Upper lobe of left lung (tissue), 6 donors: Measurements from ENCODE around the gene ZFAND5. TPM values are rescaled to one million over a fixed set of nuclear protein-coding genes. Genes with fewer than 3 reads are reported as not detected.

ENCODE experiments used
- ATAC-seq, 2 donors: fragments of 200-7000 bp; cut with Tn5 transposase; one replicate each; pipeline ENCODE4 v1.9.1; 2022; ENCODE audit warnings: mild to moderate bottlenecking in 2 of 2, moderate library complexity in 2 of 2; ENCODE audit not compliant: low FRiP score in 2 of 2
- DNase-seq, 2 donors: peaks; one replicate each; pipeline ENCODE4 v3.0.0-alpha.2; 2019 to 2020
- H3K27ac ChIP-seq, 4 donors: fragments of 200-600 bp; sonication (generic); one replicate each; pipeline ENCODE4 v1.5.1; 2016 to 2019
- H3K27me3 ChIP-seq, 4 donors: fragments of 200-600 bp; sonication (generic); one replicate each; pipeline ENCODE4 v1.5.1; 2017 to 2019
- H3K36me3 ChIP-seq, 4 donors: fragments of 200-600 bp; sonication (generic); one replicate each; pipeline ENCODE4 v1.5.1; 2016 to 2019
- H3K4me1 ChIP-seq, 4 donors: fragments of 200-600 bp; sonication (generic); one replicate each; pipeline ENCODE4 v1.5.1; 2018 to 2019
- H3K4me3 ChIP-seq, 4 donors: fragments of 200-600 bp; sonication (generic); one replicate each; pipeline ENCODE4 v1.5.1; 2017 to 2019; ENCODE audit warnings: mild to moderate bottlenecking in 2 of 4, moderate library complexity in 1 of 4
- H3K9me3 ChIP-seq, 4 donors: fragments of 200-600 bp; sonication (generic); one replicate each; pipeline ENCODE4 v1.5.1; 2018 to 2019
- CTCF ChIP-seq, 6 experiments: fragments of 450-650 bp in 4 of 6; fragments of 200-600 bp in 2 of 6; sonication (generic) in 2 of 6; IDR thresholded peaks; one replicate each; pipeline ENCODE4 v1.5.1; 2016 to 2019; ENCODE audit warnings: antibody characterized with exemption in 6 of 6
- EP300 ChIP-seq, 4 donors: sonication (generic); formaldehyde crosslinking; IDR thresholded peaks; one replicate each; pipeline ENCODE4 v1.5.1; 2017; ENCODE audit warnings: antibody characterized with exemption in 4 of 4, control low read depth in 2 of 4
- POLR2A ChIP-seq, 4 donors: fragments of 450-650 bp; IDR thresholded peaks; one replicate each; pipeline ENCODE4 v1.5.1; 2016 to 2017; ENCODE audit warnings: antibody characterized with exemption in 4 of 4, mild to moderate bottlenecking in 2 of 4
- POLR2AphosphoS5 ChIP-seq, 2 donors: sonication (generic); formaldehyde crosslinking; IDR thresholded peaks; one replicate each; pipeline ENCODE4 v1.5.1; 2017; ENCODE audit warnings: antibody characterized with exemption in 2 of 2
- WGBS, 2 donors: methylation state at CpG; one replicate each; pipeline ENCODE4 v1.1.5; 2017 to 2018; 5-methylcytosine and 5-hydroxymethylcytosine counted together
- total RNA-seq, 6 donors: library from RNA; depleted of rRNA in 4 of 6; stranded (reverse); fragments of >200 nt in 4 of 6; gene quantifications; one replicate each; pipeline versions ENCODE4 v1.1.0 to v1.2.1, GENCODE V29; 2016 to 2021
- donor health status: DM: no; HTN: no; CAD: no; lungs with moderate emphysema.
- donor health status: DM: no; HTN: yes; CAD: no; lungs with severe emphysema.

The ZFAND5 gene
- total RNA-seq, 6 donors from 2014 or later, result 199 to 483 (median 293) TPM

DNA sequence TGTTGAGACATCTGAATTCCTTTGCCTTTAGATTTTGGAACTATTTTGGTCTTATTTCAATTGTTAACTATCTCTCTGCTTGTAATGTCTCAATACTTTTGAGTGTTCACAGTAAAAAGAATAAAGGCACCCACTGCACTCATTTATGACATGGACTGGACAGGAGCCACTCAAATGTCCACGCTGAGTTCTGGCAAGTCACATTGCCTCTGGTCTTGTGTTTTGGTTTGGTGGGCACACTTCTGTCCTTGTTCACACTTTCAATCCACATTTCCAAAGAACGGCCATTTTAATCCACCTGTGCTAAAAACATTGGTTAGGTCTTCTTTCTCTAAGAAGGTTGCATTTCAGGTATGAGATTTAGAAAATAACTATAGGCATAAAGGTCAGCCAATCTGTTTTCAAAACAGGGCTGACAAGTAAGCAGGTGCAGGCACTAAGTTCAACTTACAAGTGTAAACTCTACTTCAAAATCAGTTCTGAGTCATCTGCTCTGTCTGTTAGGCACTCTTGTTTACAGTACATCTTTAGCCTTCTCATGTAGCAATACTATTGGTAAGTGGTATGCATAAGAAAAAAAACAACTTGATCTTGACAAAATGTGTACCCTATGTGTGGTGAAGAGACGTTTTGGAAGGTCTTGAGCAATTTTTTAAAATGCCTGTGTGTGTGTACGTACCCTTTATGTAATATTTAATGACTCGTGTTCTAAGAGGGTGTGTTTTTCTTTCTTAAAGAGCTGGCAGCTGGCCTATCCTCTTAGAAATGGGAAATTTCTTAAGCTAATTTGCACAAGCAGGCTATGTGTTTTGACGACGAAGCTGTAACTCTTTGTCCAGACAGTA, 31.5 kb upstream of the ZFAND5 start:
- ATAC-seq (peak; percentile 77 to 80), DNase-seq (peak in 1 of 2 donors; percentile 28)
- no peaks in the 10 kb centered on the region for H3K9me3 ChIP-seq

GRCh38 chr9:72394066-72394465, 29.1 kb upstream of the ZFAND5 start:
- no peaks in the 10 kb centered on the region for H3K36me3 ChIP-seq
- peaks cover 7 to 20% (median 12%) of the 10 kb centered on the region in 4 donors for H3K4me1 ChIP-seq

More for the DNA sequence above, 31.5 kb upstream of the ZFAND5 start:
- Histone ChIP-seq H3K4me3 (no peak overlapping the region), H3K27me3 (no peaks in the 10 kb centered on the region), H3K4me1 (peaks cover 7 to 20% (median 12%) of the 10 kb centered on the region in 4 donors), H3K27ac (peak overlapping the region; percentile 14 to 70 (median 66)), H3K36me3 (no peaks in the 10 kb centered on the region)
- WGBS, 2 donors, result 36 to 45% methylated on average over 7 of the region's 7 CpGs
- TF ChIP-seq CTCF (IDR thresholded peaks at IDR 0.05) (no peak), EP300 (IDR thresholded peaks at IDR 0.05) (peak in 3 of 4 donors; percentile 30 to 96 (median 58)), POLR2AphosphoS5 (IDR thresholded peaks at IDR 0.05) (peak in 1 of 2 donors; percentile 68), POLR2A (IDR thresholded peaks at IDR 0.05) (peak in 1 of 4 donors; percentile 46)

DNA sequence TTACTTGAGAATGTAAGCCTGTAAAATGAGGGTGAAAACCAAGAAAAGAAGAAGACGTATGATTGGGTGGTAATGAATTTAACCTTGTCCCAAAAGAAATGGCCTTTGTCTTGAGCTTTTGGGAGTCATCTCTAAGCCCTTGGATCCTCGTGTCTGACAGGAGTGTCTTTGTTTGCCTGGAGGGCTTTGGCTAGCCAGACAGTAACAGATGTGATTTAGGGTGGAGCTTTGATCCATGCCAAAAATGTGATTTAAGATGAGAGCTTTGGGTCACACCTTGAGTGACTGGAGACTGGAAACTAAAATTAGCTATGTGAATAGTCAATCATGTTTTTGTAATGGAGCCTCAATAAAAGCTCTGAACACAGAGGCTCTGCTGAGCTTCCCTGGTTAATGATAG, 25.9 kb upstream of the ZFAND5 start:
- no peak for ATAC-seq
- TF ChIP-seq POLR2A (IDR thresholded peaks at IDR 0.05), result no peak
- TF ChIP-seq CTCF (IDR thresholded peaks at IDR 0.05), result no peak
- no peak for TF ChIP-seq EP300 (IDR thresholded peaks at IDR 0.05)
- no peak for TF ChIP-seq POLR2AphosphoS5 (IDR thresholded peaks at IDR 0.05)
- no peak overlapping the region for H3K27ac ChIP-seq
- H3K4me3 ChIP-seq, result no peak overlapping the region
- DNase-seq, result no peak
- H3K4me1 ChIP-seq, result peaks cover under 1 to 6% (median 2%) of the 10 kb centered on the region in 4 donors
- no peaks in the 10 kb centered on the region for H3K9me3 ChIP-seq
- no peaks in the 10 kb centered on the region for H3K27me3 ChIP-seq
- no peaks in the 10 kb centered on the region for H3K36me3 ChIP-seq
- WGBS, 2 donors, result 85 to 95% methylated on average over 2 of the region's 2 CpGs

More at GRCh38 chr9:72394066-72394465, 29.1 kb upstream of the ZFAND5 start:
- TF ChIP-seq POLR2A (IDR thresholded peaks at IDR 0.05) (no peak), POLR2AphosphoS5 (IDR thresholded peaks at IDR 0.05) (no peak), CTCF (IDR thresholded peaks at IDR 0.05) (no peak), EP300 (IDR thresholded peaks at IDR 0.05) (no peak)
- Histone ChIP-seq H3K4me3 (no peak overlapping the region), H3K27me3 (no peaks in the 10 kb centered on the region), H3K27ac (no peak overlapping the region), H3K9me3 (no peaks in the 10 kb centered on the region)
- DNase-seq (no peak), ATAC-seq (peak in 1 of 2 donors; percentile 50)
- WGBS, 2 donors, result 36 to 49% methylated on average over 2 of the region's 2 CpGs

DNA sequence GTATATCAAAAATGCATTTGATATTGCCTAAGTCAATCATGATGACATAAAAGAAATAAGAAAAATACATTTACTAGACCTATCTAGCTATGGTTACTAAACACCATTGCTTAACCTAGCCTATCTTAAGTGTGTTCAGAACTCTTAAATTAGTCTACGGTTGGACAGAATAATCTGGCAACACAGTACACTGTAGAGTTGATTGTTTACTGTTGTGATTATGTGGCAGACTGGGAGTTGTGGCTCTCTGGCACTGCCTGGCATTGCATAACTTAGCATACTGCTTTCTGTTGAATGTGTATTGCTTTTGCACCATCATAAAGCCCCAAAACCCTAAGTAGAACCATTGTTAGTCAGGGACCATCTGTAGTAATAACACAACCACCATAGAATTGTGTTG, 21.2 kb upstream of the ZFAND5 start:
- Histone ChIP-seq H3K27ac (no peak overlapping the region), H3K36me3 (no peaks in the 10 kb centered on the region), H3K4me1 (no peaks in the 10 kb centered on the region), H3K4me3 (no peak overlapping the region), H3K27me3 (no peaks in the 10 kb centered on the region), H3K9me3 (no peaks in the 10 kb centered on the region)
- DNase-seq (no peak), ATAC-seq (no peak)
- TF ChIP-seq EP300 (IDR thresholded peaks at IDR 0.05) (no peak), CTCF (IDR thresholded peaks at IDR 0.05) (no peak), POLR2AphosphoS5 (IDR thresholded peaks at IDR 0.05) (no peak), POLR2A (IDR thresholded peaks at IDR 0.05) (no peak)
- 60 to 83% methylated on average over 1 of the region's 1 CpG for WGBS, 2 donors
